GM23338 (cell line): ENCODE results near the gene TMIE. TPM values are rescaled to one million over a fixed set of nuclear protein-coding genes. Genes with fewer than 3 reads are reported as not detected.
A peak's percentile ranks its signal among the peaks of the same experiment; 100 is the strongest.

Source experiments
- ATAC-seq: fragments of 200-7000 bp; cut with Tn5 transposase; 3 replicates; pipeline ENCODE4 v1.9.1; 2020
- DNase-seq: peaks from one replicate; pipeline ENCODE4 v3.0.0-alpha.2; 2015; ENCODE audit warnings: low spot score
- H2AFZ ChIP-seq: fragments of 200-600 bp; sonication (generic); 2 replicates; pipeline ENCODE4 v1.8.0; 2016; ENCODE audit warnings: antibody characterized with exemption, mild to moderate bottlenecking, moderate library complexity
- H3F3A ChIP-seq: fragments of 200-600 bp; sonication (generic); replicated peaks from 2 replicates; pipeline ENCODE4 v1.8.0; 2017; ENCODE audit warnings: antibody characterized with exemption, mixed run types, low read depth
- H3K27ac ChIP-seq: fragments of 200-600 bp; sonication (generic); 2 replicates; pipeline ENCODE4 v1.6.1; 2016; ENCODE audit warnings: low read depth
- H3K27me3 ChIP-seq: fragments of 200-600 bp; sonication (generic); 2 replicates; pipeline ENCODE4 v1.8.0; 2016; ENCODE audit warnings: mild to moderate bottlenecking, mixed run types, moderate library complexity; ENCODE audit not compliant: insufficient read depth
- H3K36me3 ChIP-seq: fragments of 200-600 bp; sonication (generic); 2 replicates; pipeline ENCODE4 v1.8.0; 2016; ENCODE audit warnings: mild to moderate bottlenecking; ENCODE audit not compliant: insufficient read depth
- H3K4me1 ChIP-seq: fragments of 200-600 bp; sonication (generic); 2 replicates; pipeline ENCODE4 v1.8.0; 2016; ENCODE audit warnings: mild to moderate bottlenecking, moderate library complexity; ENCODE audit not compliant: insufficient read depth
- H3K4me2 ChIP-seq: fragments of 200-600 bp; sonication (generic); 2 replicates; pipeline ENCODE4 v1.7.1; 2017; ENCODE audit warnings: mixed run types
- H3K4me3 ChIP-seq: fragments of 200-600 bp; sonication (generic); 2 replicates; pipeline ENCODE4 v1.6.1; 2016; ENCODE audit warnings: mixed run types
- H3K79me2 ChIP-seq: fragments of 200-600 bp; sonication (generic); replicated peaks from 2 replicates; pipeline ENCODE4 v1.8.0; 2017; ENCODE audit warnings: mild to moderate bottlenecking; ENCODE audit not compliant: insufficient read depth
- H3K9me2 ChIP-seq: fragments of 200-600 bp; sonication (generic); 2 replicates; pipeline ENCODE4 v1.8.0; 2017; ENCODE audit not compliant: insufficient read depth
- H4K20me1 ChIP-seq: fragments of 200-600 bp; sonication (generic); replicated peaks from 2 replicates; pipeline ENCODE4 v1.8.0; 2017; ENCODE audit warnings: mild to moderate bottlenecking; ENCODE audit not compliant: insufficient read depth
- H3K27ac Mint-ChIP-seq: 2 replicates; pipeline ENCODE4 v1.8.0; 2020; ENCODE audit warnings: inconsistent platforms, mild to moderate bottlenecking, moderate library complexity, mixed read lengths
- H3K27me3 Mint-ChIP-seq: 3 replicates; pipeline ENCODE4 v1.8.0; 2022; ENCODE audit warnings: low read depth, mild to moderate bottlenecking, moderate library complexity, mixed read lengths, inconsistent platforms; ENCODE audit not compliant: insufficient read depth, poor library complexity
- H3K36me3 Mint-ChIP-seq: 3 replicates; pipeline ENCODE4 v1.8.0; 2021; ENCODE audit warnings: low read depth, mild to moderate bottlenecking, inconsistent platforms, moderate library complexity, mixed read lengths
- H3K4me1 Mint-ChIP-seq: 3 replicates; pipeline ENCODE4 v1.8.0; 2020; ENCODE audit warnings: mild to moderate bottlenecking, inconsistent platforms, mixed read lengths
- H3K4me3 Mint-ChIP-seq: 3 replicates; pipeline ENCODE4 v1.8.0; 2021; ENCODE audit warnings: moderate library complexity, mild to moderate bottlenecking, inconsistent platforms, mixed read lengths
- H3K9me3 Mint-ChIP-seq: 3 replicates; pipeline ENCODE4 v1.8.0; 2020; ENCODE audit warnings: moderate library complexity, mild to moderate bottlenecking, inconsistent platforms, mixed read lengths
- CREB1 ChIP-seq: fragments of 250-450 bp; sonication (Bioruptor Pico); IDR thresholded peaks from 2 replicates; pipeline ENCODE4 v1.5.0; 2020; ENCODE audit warnings: low read depth, mild to moderate bottlenecking, moderate library complexity
- EZH2 ChIP-seq: fragments of 200-600 bp; sonication (generic); IDR thresholded peaks from one replicate; pipeline ENCODE4 v1.8.0; 2017; ENCODE audit warnings: antibody characterized with exemption, mild to moderate bottlenecking, low read depth; ENCODE audit not compliant: unreplicated experiment
- EZH2phosphoT487 ChIP-seq: fragments of 200-600 bp; sonication (generic); IDR thresholded peaks from one replicate; pipeline ENCODE4 v1.8.1; 2018; ENCODE audit warnings: antibody characterized with exemption; ENCODE audit not compliant: unreplicated experiment
- JUNB ChIP-seq: IDR thresholded peaks from one replicate; pipeline ENCODE4 v1.6.1; 2016; ENCODE audit warnings: antibody characterized with exemption; ENCODE audit not compliant: unreplicated experiment
- NANOG ChIP-seq: IDR thresholded peaks from 2 replicates; pipeline ENCODE4 v1.6.1; 2016; ENCODE audit warnings: antibody characterized with exemption, borderline replicate concordance
- POLR2AphosphoS5 ChIP-seq: IDR thresholded peaks from 2 replicates; pipeline ENCODE4 v1.6.1; 2016; ENCODE audit warnings: antibody characterized with exemption, low read depth
- STAT1 ChIP-seq: IDR thresholded peaks from one replicate; pipeline ENCODE4 v1.6.1; 2016; ENCODE audit warnings: antibody characterized with exemption; ENCODE audit not compliant: unreplicated experiment
- ZNF114 ChIP-seq: fragments of 250-450 bp; sonication (Bioruptor Pico); IDR thresholded peaks from 2 replicates; pipeline ENCODE4 v1.5.0; 2020; ENCODE audit warnings: mild to moderate bottlenecking, moderate library complexity
- ZNF331 ChIP-seq: fragments of 250-450 bp; sonication (Bioruptor Pico); IDR thresholded peaks from 2 replicates; pipeline ENCODE4 v1.5.0; 2020; ENCODE audit warnings: low read depth, mild to moderate bottlenecking, moderate library complexity
- polyA plus RNA-seq: library from polyadenylated mRNA; unstranded; fragments of >200 nt; fragmentation: Nextera tagmentation; extraction: Ambion mirVana; gene quantifications from 2 replicates; pipeline ENCODE4 v1.2.1, GENCODE V29; 2016
- total RNA-seq: library from RNA; depleted of rRNA; stranded (reverse); fragments of >200 nt; shearing (Covaris generic); gene quantifications from 2 replicates; pipeline ENCODE4 v1.2.3, GENCODE V29; 2014
- TF ChIP-seq, protein P1 (sequence below): fragments of 250-450 bp; sonication (Bioruptor Pico); IDR thresholded peaks from 2 replicates; pipeline ENCODE4 v1.5.0; 2020; ENCODE audit warnings: mild to moderate bottlenecking, moderate library complexity
- TF ChIP-seq, protein P2 (sequence below), 2 experiments: fragments of 200-600 bp in 1 of 2; sonication (generic) in 1 of 2; conservative IDR thresholded peaks; 2 replicates each; pipeline versions ENCODE4 v1.5.1 to v1.6.1; 2016 to 2017; ENCODE audit warnings: antibody characterized with exemption in 2 of 2, low read depth in 2 of 2, mild to moderate bottlenecking in 2 of 2, moderate library complexity in 1 of 2
- TF ChIP-seq, protein P3 (sequence below): IDR thresholded peaks from 2 replicates; pipeline ENCODE4 v1.6.1; 2016; ENCODE audit warnings: antibody characterized with exemption
- TF ChIP-seq, protein P4 (sequence below): IDR thresholded peaks from one replicate; pipeline ENCODE4 v1.6.1; 2018; ENCODE audit warnings: antibody characterized with exemption; ENCODE audit not compliant: unreplicated experiment

TMIE gene
- total and polyA plus RNA-seq, 2 experiments from 2014 or later, result 0.84 to 1.2 TPM

DNA sequence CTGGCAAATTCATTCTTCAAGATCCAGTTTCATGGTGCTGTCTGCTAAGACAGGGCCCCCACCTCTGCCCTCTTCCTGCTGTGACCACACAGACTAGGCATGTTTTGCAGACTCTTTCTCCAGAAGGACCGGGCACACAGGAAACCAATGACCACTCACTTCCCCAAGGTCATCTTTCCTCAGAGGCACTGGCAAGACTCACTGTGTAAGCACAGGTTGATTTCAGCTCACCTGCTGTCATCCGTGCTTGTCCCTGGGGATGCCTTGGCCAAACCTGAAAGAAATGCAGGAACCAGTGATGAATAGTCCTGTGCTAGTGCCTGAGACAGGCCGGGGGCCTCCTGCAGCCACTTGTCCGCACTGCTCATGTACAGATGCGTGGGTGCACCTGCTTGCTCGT, 41.2 kb upstream of the TMIE start:
- Histone ChIP-seq H3K4me2 (no peak overlapping the region), H4K20me1 (no peaks in the 10 kb centered on the region), H3K27ac (no peak overlapping the region), H3K36me3 (no peaks in the 10 kb centered on the region), H3K9me2 (no peaks in the 10 kb centered on the region), H3K4me3 (no peak overlapping the region), H3F3A (0 out of 2 replicates have a peak, but pooled peaks cover 9% of the 10 kb centered on the region), H3K79me2 (no peaks in the 10 kb centered on the region), H3K27me3 (no peaks in the 10 kb centered on the region), H2AFZ (0 out of 2 replicates have a peak overlapping the region, but pooled peaks have one; percentile 1), H3K4me1 (peaks cover 48% of the 10 kb centered on the region)
- Mint-ChIP-seq H3K9me3 (no peaks in the 10 kb centered on the region; the same call in 2 of the 3 replicates), H3K36me3 (no peaks in the 10 kb centered on the region), H3K4me3 (no peak overlapping the region), H3K27ac (no peak overlapping the region; the same call in 1 of the 2 replicates), H3K27me3 (peaks cover 31% of the 10 kb centered on the region), H3K4me1 (peaks cover 64% of the 10 kb centered on the region)
- no peak for ATAC-seq
- DNase-seq, result no peak
- TF ChIP-seq, protein P1, sequence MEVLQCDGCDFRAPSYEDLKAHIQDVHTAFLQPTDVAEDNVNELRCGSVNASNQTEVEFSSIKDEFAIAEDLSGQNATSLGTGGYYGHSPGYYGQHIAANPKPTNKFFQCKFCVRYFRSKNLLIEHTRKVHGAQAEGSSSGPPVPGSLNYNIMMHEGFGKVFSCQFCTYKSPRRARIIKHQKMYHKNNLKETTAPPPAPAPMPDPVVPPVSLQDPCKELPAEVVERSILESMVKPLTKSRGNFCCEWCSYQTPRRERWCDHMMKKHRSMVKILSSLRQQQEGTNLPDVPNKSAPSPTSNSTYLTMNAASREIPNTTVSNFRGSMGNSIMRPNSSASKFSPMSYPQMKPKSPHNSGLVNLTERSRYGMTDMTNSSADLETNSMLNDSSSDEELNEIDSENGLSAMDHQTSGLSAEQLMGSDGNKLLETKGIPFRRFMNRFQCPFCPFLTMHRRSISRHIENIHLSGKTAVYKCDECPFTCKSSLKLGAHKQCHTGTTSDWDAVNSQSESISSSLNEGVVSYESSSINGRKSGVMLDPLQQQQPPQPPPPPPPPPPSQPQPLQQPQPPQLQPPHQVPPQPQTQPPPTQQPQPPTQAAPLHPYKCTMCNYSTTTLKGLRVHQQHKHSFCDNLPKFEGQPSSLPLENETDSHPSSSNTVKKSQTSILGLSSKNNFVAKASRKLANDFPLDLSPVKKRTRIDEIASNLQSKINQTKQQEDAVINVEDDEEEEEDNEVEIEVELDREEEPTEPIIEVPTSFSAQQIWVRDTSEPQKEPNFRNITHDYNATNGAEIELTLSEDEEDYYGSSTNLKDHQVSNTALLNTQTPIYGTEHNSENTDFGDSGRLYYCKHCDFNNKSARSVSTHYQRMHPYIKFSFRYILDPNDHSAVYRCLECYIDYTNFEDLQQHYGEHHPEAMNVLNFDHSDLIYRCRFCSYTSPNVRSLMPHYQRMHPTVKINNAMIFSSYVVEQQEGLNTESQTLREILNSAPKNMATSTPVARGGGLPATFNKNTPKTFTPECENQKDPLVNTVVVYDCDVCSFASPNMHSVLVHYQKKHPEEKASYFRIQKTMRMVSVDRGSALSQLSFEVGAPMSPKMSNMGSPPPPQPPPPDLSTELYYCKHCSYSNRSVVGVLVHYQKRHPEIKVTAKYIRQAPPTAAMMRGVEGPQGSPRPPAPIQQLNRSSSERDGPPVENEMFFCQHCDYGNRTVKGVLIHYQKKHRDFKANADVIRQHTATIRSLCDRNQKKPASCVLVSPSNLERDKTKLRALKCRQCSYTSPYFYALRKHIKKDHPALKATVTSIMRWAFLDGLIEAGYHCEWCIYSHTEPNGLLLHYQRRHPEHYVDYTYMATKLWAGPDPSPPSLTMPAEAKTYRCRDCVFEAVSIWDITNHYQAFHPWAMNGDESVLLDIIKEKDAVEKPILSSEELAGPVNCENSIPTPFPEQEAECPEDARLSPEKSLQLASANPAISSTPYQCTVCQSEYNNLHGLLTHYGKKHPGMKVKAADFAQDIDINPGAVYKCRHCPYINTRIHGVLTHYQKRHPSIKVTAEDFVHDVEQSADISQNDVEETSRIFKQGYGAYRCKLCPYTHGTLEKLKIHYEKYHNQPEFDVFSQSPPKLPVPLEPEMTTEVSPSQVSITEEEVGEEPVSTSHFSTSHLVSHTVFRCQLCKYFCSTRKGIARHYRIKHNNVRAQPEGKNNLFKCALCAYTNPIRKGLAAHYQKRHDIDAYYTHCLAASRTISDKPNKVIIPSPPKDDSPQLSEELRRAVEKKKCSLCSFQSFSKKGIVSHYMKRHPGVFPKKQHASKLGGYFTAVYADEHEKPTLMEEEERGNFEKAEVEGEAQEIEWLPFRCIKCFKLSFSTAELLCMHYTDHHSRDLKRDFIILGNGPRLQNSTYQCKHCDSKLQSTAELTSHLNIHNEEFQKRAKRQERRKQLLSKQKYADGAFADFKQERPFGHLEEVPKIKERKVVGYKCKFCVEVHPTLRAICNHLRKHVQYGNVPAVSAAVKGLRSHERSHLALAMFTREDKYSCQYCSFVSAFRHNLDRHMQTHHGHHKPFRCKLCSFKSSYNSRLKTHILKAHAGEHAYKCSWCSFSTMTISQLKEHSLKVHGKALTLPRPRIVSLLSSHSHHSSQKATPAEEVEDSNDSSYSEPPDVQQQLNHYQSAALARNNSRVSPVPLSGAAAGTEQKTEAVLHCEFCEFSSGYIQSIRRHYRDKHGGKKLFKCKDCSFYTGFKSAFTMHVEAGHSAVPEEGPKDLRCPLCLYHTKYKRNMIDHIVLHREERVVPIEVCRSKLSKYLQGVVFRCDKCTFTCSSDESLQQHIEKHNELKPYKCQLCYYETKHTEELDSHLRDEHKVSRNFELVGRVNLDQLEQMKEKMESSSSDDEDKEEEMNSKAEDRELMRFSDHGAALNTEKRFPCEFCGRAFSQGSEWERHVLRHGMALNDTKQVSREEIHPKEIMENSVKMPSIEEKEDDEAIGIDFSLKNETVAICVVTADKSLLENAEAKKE, result no peak
- TF ChIP-seq EZH2phosphoT487, result no peak
- TF ChIP-seq, protein P2, sequence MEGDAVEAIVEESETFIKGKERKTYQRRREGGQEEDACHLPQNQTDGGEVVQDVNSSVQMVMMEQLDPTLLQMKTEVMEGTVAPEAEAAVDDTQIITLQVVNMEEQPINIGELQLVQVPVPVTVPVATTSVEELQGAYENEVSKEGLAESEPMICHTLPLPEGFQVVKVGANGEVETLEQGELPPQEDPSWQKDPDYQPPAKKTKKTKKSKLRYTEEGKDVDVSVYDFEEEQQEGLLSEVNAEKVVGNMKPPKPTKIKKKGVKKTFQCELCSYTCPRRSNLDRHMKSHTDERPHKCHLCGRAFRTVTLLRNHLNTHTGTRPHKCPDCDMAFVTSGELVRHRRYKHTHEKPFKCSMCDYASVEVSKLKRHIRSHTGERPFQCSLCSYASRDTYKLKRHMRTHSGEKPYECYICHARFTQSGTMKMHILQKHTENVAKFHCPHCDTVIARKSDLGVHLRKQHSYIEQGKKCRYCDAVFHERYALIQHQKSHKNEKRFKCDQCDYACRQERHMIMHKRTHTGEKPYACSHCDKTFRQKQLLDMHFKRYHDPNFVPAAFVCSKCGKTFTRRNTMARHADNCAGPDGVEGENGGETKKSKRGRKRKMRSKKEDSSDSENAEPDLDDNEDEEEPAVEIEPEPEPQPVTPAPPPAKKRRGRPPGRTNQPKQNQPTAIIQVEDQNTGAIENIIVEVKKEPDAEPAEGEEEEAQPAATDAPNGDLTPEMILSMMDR (conservative IDR thresholded peaks at IDR 0.05; ENCODE audit: low read depth in 2 of 2), result no peak
- no peak for TF ChIP-seq POLR2AphosphoS5
- no peak for TF ChIP-seq ZNF114 (CRISPR knock-in tag)
- TF ChIP-seq JUNB, result no peak
- TF ChIP-seq ZNF331 (CRISPR knock-in tag), result no peak
- no peak for TF ChIP-seq CREB1 (CRISPR knock-in tag)
- TF ChIP-seq STAT1, result no peak
- TF ChIP-seq, protein P3, sequence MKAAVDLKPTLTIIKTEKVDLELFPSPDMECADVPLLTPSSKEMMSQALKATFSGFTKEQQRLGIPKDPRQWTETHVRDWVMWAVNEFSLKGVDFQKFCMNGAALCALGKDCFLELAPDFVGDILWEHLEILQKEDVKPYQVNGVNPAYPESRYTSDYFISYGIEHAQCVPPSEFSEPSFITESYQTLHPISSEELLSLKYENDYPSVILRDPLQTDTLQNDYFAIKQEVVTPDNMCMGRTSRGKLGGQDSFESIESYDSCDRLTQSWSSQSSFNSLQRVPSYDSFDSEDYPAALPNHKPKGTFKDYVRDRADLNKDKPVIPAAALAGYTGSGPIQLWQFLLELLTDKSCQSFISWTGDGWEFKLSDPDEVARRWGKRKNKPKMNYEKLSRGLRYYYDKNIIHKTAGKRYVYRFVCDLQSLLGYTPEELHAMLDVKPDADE, result no peak
- TF ChIP-seq EZH2, result no peak
- TF ChIP-seq, protein P4, sequence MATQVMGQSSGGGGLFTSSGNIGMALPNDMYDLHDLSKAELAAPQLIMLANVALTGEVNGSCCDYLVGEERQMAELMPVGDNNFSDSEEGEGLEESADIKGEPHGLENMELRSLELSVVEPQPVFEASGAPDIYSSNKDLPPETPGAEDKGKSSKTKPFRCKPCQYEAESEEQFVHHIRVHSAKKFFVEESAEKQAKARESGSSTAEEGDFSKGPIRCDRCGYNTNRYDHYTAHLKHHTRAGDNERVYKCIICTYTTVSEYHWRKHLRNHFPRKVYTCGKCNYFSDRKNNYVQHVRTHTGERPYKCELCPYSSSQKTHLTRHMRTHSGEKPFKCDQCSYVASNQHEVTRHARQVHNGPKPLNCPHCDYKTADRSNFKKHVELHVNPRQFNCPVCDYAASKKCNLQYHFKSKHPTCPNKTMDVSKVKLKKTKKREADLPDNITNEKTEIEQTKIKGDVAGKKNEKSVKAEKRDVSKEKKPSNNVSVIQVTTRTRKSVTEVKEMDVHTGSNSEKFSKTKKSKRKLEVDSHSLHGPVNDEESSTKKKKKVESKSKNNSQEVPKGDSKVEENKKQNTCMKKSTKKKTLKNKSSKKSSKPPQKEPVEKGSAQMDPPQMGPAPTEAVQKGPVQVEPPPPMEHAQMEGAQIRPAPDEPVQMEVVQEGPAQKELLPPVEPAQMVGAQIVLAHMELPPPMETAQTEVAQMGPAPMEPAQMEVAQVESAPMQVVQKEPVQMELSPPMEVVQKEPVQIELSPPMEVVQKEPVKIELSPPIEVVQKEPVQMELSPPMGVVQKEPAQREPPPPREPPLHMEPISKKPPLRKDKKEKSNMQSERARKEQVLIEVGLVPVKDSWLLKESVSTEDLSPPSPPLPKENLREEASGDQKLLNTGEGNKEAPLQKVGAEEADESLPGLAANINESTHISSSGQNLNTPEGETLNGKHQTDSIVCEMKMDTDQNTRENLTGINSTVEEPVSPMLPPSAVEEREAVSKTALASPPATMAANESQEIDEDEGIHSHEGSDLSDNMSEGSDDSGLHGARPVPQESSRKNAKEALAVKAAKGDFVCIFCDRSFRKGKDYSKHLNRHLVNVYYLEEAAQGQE, result no peak
- no peak for TF ChIP-seq NANOG
